HepG2 (cell line): Measurements from ENCODE around the gene RPL35. TPM values are rescaled to one million over a fixed set of nuclear protein-coding genes. Genes with fewer than 3 reads are reported as not detected.

Experiments used
- ATAC-seq: fragments of 200-7000 bp; cut with Tn5 transposase; 3 replicates; pipeline ENCODE4 v1.9.1; 2020; ENCODE audit warnings: mild to moderate bottlenecking, moderate library complexity
- BruUV-seq: library from RNA; stranded (reverse); fragments of 400-500 nt; replicated peaks from 2 replicates; lab custom pipeline; 2021; lab: Mats Ljungman, UMichigan
- CTCF ChIA-PET: fragments of 300-600 bp; formaldehyde crosslinking; extraction: SDS; loops from one replicate; lab custom pipeline; 2021; ENCODE audit warnings: low total read pairs, inconsistent platforms, low intra/inter-chr PET ratio; lab: Yijun Ruan, JAX
- POLR2A ChIA-PET: fragments of 350-600 bp; sonication (Branson Sonifier 250); formaldehyde crosslinking; loops from one replicate; lab custom pipeline; 2020; ENCODE audit warnings: antibody characterized with exemption, inconsistent platforms; lab: Yijun Ruan, JAX
- DNase-seq: peaks from one replicate; pipeline ENCODE4 v3.0.0-alpha.2; 2015; ENCODE audit warnings: low spot score
- FAIRE-seq: peaks from 3 replicates; lab custom pipeline; 2011; peaks lifted over from hg19 to GRCh38; lab: Jason Lieb, UNC
- H2AFZ ChIP-seq: one replicate; pipeline ENCODE4 v1.6.1; 2011; ENCODE audit warnings: low read length, inconsistent platforms
- H3K27ac ChIP-seq: fragments of 300-600 bp; 3 replicates; pipeline ENCODE4 v1.8.0; 2011; ENCODE audit warnings: mixed run types, mild to moderate bottlenecking, mixed read lengths, low read length, inconsistent platforms; ENCODE audit not compliant: insufficient read depth; ENCODE audit errors: extremely low read length
- H3K27me3 ChIP-seq, 2 experiments: fragments of 200-600 bp in 1 of 2; 2 replicates in 1 of 2; 3 replicates in 1 of 2; pipeline versions ENCODE4 v1.6.0 to v1.8.0; 2011; ENCODE audit warnings: low read length in 2 of 2, mild to moderate bottlenecking in 2 of 2, moderate library complexity in 2 of 2, inconsistent platforms in 1 of 2; ENCODE audit not compliant: insufficient read depth in 2 of 2, control insufficient read depth in 1 of 2
- H3K36me3 ChIP-seq, 2 experiments: fragments of 200-600 bp in 1 of 2; replicated peaks in 1 of 2; 2 replicates in 1 of 2; 3 replicates in 1 of 2; pipeline versions ENCODE4 v1.5.1 to v1.8.0; 2011; ENCODE audit warnings: low read length in 2 of 2, inconsistent platforms in 1 of 2; ENCODE audit not compliant: insufficient read depth in 2 of 2, control insufficient read depth in 1 of 2
- H3K4me1 ChIP-seq: 2 replicates; pipeline ENCODE4 v1.5.1; 2012; ENCODE audit warnings: low read length, inconsistent platforms; ENCODE audit not compliant: insufficient read depth
- H3K4me2 ChIP-seq: 2 replicates; pipeline ENCODE4 v1.6.0; 2011; ENCODE audit warnings: low read depth, low read length, inconsistent platforms
- H3K4me3 ChIP-seq, 3 experiments: fragments of 200-600 bp in 1 of 3; sonication (generic), shearing (Covaris generic) in 1 of 3; replicated peaks in 1 of 3; 2 replicates each; pipeline ENCODE4 v1.5.1; 2011 to 2016; ENCODE audit warnings: low read length in 3 of 3, inconsistent platforms in 2 of 3, low read depth in 2 of 3, mild to moderate bottlenecking in 2 of 3, control low read depth in 1 of 3, mixed read lengths in 1 of 3; ENCODE audit not compliant: insufficient read depth in 1 of 3
- H3K79me2 ChIP-seq: one replicate; pipeline ENCODE4 v1.6.1; 2011; ENCODE audit warnings: low read length, inconsistent platforms; ENCODE audit not compliant: insufficient read depth
- H3K9ac ChIP-seq: 2 replicates; pipeline ENCODE4 v1.6.0; 2011; ENCODE audit warnings: mild to moderate bottlenecking, low read depth, low read length, inconsistent platforms; ENCODE audit not compliant: insufficient read depth
- H3K9me3 ChIP-seq: 2 replicates; pipeline ENCODE4 v1.5.1; 2012; ENCODE audit warnings: mild to moderate bottlenecking, low read length
- H4K20me1 ChIP-seq: 2 replicates; pipeline ENCODE4 v1.6.0; 2011; ENCODE audit warnings: inconsistent platforms, mild to moderate bottlenecking, low read length, moderate library complexity; ENCODE audit not compliant: insufficient read depth
- BATF2 ChIP-seq: sonication (generic); formaldehyde crosslinking; IDR thresholded peaks from 2 replicates; pipeline ENCODE4 v1.8.0; 2022; ENCODE audit warnings: mild to moderate bottlenecking, missing genetic modification reagents, moderate library complexity
- CREB1 ChIP-seq, 2 experiments: fragments of 450-650 bp in 1 of 2; IDR thresholded peaks; 2 replicates each; pipeline ENCODE4 v1.6.1; 2016 to 2017; ENCODE audit warnings: control low read depth in 1 of 2, mild to moderate bottlenecking in 1 of 2, missing compliant biosample characterization in 1 of 2, missing genetic modification characterization in 1 of 2
- FOXO4 ChIP-seq: sonication (generic); formaldehyde crosslinking; conservative IDR thresholded peaks from 2 replicates; pipeline ENCODE4 v1.8.1; 2023; ENCODE audit warnings: missing genetic modification reagents
- GATAD1 ChIP-seq: IDR thresholded peaks from 2 replicates; pipeline ENCODE4 v1.6.1; 2016; ENCODE audit warnings: missing genetic modification reagents, missing compliant biosample characterization
- GTF2F1 ChIP-seq: fragments of 150-350 bp; IDR thresholded peaks from 2 replicates; pipeline ENCODE4 v1.6.1; 2014; ENCODE audit warnings: low read length
- NFE2 ChIP-seq: sonication (generic); formaldehyde crosslinking; IDR thresholded peaks from 2 replicates; pipeline ENCODE4 v1.4.0; 2020; ENCODE audit warnings: missing genetic modification reagents
- RFX1 ChIP-seq: fragments of 450-650 bp; IDR thresholded peaks from 2 replicates; pipeline ENCODE4 v1.6.1; 2017
- TEF ChIP-seq: sonication (generic); formaldehyde crosslinking; IDR thresholded peaks from 2 replicates; pipeline ENCODE4 v1.5.0; 2020; ENCODE audit warnings: missing genetic modification reagents
- ZBTB7A ChIP-seq: sonication (generic); formaldehyde crosslinking; IDR thresholded peaks from 2 replicates; pipeline ENCODE4 v1.8.0; 2022; ENCODE audit warnings: mild to moderate bottlenecking, missing genetic modification reagents
- ZHX2 ChIP-seq, 2 experiments: sonication (generic) in 1 of 2; formaldehyde crosslinking in 1 of 2; IDR thresholded peaks; 2 replicates each; pipeline versions ENCODE4 v1.6.1 to v1.9.0; 2014 to 2022; ENCODE audit warnings: antibody characterized with exemption in 1 of 2, borderline replicate concordance in 1 of 2, inconsistent platforms in 1 of 2, low read depth in 1 of 2, missing genetic modification reagents in 1 of 2
- ZNF256 ChIP-seq: sonication (generic); formaldehyde crosslinking; conservative IDR thresholded peaks from 2 replicates; pipeline ENCODE4 v1.4.0; 2020; ENCODE audit warnings: missing genetic modification reagents
- ZNF383 ChIP-seq: sonication (generic); formaldehyde crosslinking; IDR thresholded peaks from 2 replicates; pipeline ENCODE4 v1.4.0; 2020; ENCODE audit warnings: missing genetic modification reagents, mild to moderate bottlenecking, borderline replicate concordance
- ZNF558 ChIP-seq: sonication (generic); formaldehyde crosslinking; IDR thresholded peaks from 2 replicates; pipeline ENCODE4 v1.9.0; 2022; ENCODE audit warnings: mild to moderate bottlenecking, missing genetic modification reagents, borderline replicate concordance
- ZNF747 ChIP-seq: sonication (generic); formaldehyde crosslinking; IDR thresholded peaks from 2 replicates; pipeline ENCODE4 v1.8.1; 2023; ENCODE audit warnings: missing genetic modification reagents, mild to moderate bottlenecking, borderline replicate concordance
- ZNF749 ChIP-seq: sonication (generic); formaldehyde crosslinking; IDR thresholded peaks from 2 replicates; pipeline ENCODE4 v1.8.0; 2022; ENCODE audit warnings: mild to moderate bottlenecking, missing genetic modification reagents, moderate library complexity, borderline replicate concordance
- ZNF792 ChIP-seq: IDR thresholded peaks from 2 replicates; pipeline ENCODE4 v1.6.1; 2016
- ZNF841 ChIP-seq: sonication (generic); formaldehyde crosslinking; IDR thresholded peaks from 2 replicates; pipeline ENCODE4 v1.8.1; 2023; ENCODE audit warnings: missing genetic modification reagents, borderline replicate concordance
- ZSCAN30 ChIP-seq: sonication (generic); formaldehyde crosslinking; IDR thresholded peaks from 2 replicates; pipeline ENCODE4 v1.5.0; 2020; ENCODE audit warnings: mild to moderate bottlenecking, missing genetic modification reagents
- WGBS: methylation state at CpG from one replicate; pipeline ENCODE4 v1.1.6; 2017; ENCODE audit warnings: low lambda C conversion rate; 5-methylcytosine and 5-hydroxymethylcytosine counted together
- in situ Hi-C: cut with HindIII; loops from 2 replicates; pipeline ENCODE4 v1.10.0; 2017; ENCODE audit warnings: low pct_unique_long_range_greater_than_20kb; ENCODE audit not compliant: extremely low pct_ligation_motif_present
- intact Hi-C: fragments of 100-400 bp; cut with micrococcal nuclease; formaldehyde crosslinking; loops from one replicate; pipeline ENCODE4 v1.10.0; 2022; ENCODE audit not compliant: unreplicated experiment
- polyA plus RNA-seq, 8 experiments: library from polyadenylated mRNA; depleted of rRNA in 3 of 8; stranded (reverse) in 7 of 8; unstranded in 1 of 8; fragments of >200 nt; fragmentation: Illumina TruSeq in 4 of 8; extraction: Trizol in 4 of 8; gene quantifications; 2 replicates each; pipeline versions ENCODE4 v1.2.1 to v1.2.3, GENCODE V29; 2011 to 2016; ENCODE audit warnings: low read depth in 4 of 8, missing spikeins in 1 of 8, mixed read lengths in 1 of 8; ENCODE audit not compliant: insufficient read depth in 1 of 8
- total RNA-seq, 5 experiments: library from RNA; depleted of rRNA; stranded (reverse); fragments of >200 nt; fragmentation: Illumina TruSeq; extraction: Trizol; gene quantifications; 2 replicates each; pipeline ENCODE4 v1.2.3, GENCODE V29; 2016; ENCODE audit warnings: low read depth in 1 of 5

The RPL35 gene
- total and polyA plus RNA-seq, 2 of the 13 experiments (the other 11 are each of a cell fraction or from before 2014, with no cell fraction given), result 2,153 to 2,935 TPM

- ChIA-PET POLR2A (no interaction called here), CTCF (no interaction called here)
- H3K4me1 ChIP-seq, result peaks cover 55% of the 10 kb centered on the region
- BruUV-seq, result no TSS peak
- intact Hi-C loops, result loop anchor here (2.0 kb wide), 1 partner anchor 16 kb away; no protein-coding TSS in a partner anchor
- no peaks in the 10 kb centered on the region for H3K36me3 ChIP-seq
- ATAC-seq, result no peak
- no peak for FAIRE-seq
- no peak overlapping the region for H3K9ac ChIP-seq
- WGBS, result 56% methylated on average over 7 of the region's 7 CpGs
- no peak overlapping the region for H2AFZ ChIP-seq
- no peaks in the 10 kb centered on the region for H3K27me3 ChIP-seq
- no peak for DNase-seq
- H3K79me2 ChIP-seq, result no peaks in the 10 kb centered on the region
- no peak overlapping the region for H3K4me3 ChIP-seq
- in situ Hi-C loops, result no loop called here
- H4K20me1 ChIP-seq, result no peaks in the 10 kb centered on the region
- H3K9me3 ChIP-seq, result no peaks in the 10 kb centered on the region
- no peak overlapping the region for H3K4me2 ChIP-seq
- no peak overlapping the region for H3K27ac ChIP-seq
- no peak for TF ChIP-seq GATAD1 (CRISPR knock-in tag)
- TF ChIP-seq ZNF792 (CRISPR knock-in tag), result no peak
- TF ChIP-seq ZNF256 (CRISPR knock-in tag), result no peak
- TF ChIP-seq ZSCAN30, result no peak
- no peak for TF ChIP-seq NFE2
- TF ChIP-seq ZNF747 (CRISPR knock-in tag), result no peak
- TF ChIP-seq GTF2F1, result no peak
- no peak for TF ChIP-seq ZNF383 (CRISPR knock-in tag)
- TF ChIP-seq ZNF841 (CRISPR knock-in tag), result no peak
- TF ChIP-seq ZNF558 (CRISPR knock-in tag), result no peak
- TF ChIP-seq RFX1, result no peak
- TF ChIP-seq CREB1 (IDR thresholded peaks at IDR 0.05), result no peak
- TF ChIP-seq CREB1 (CRISPR knock-in tag; IDR thresholded peaks at IDR 0.05), result no peak
- no peak for TF ChIP-seq ZNF749 (CRISPR knock-in tag)
- TF ChIP-seq BATF2, result no peak
- no peak for TF ChIP-seq TEF (CRISPR knock-in tag)
- TF ChIP-seq ZHX2 (IDR thresholded peaks at IDR 0.05; ENCODE audit: low read depth), result no peak
- no peak for TF ChIP-seq ZHX2 (CRISPR knock-in tag; IDR thresholded peaks at IDR 0.05; ENCODE audit: borderline replicate concordance)
- TF ChIP-seq ZBTB7A, result no peak
- no peak for TF ChIP-seq FOXO4 (CRISPR knock-in tag)
These were observed 48.7 kb downstream of the RPL35 start for GRCh38 chr9:124813041-124813440.
